HepG2 (cell line): Measurements from ENCODE around the gene RBM44. TPM values are rescaled to one million over a fixed set of nuclear protein-coding genes. Genes with fewer than 3 reads are reported as not detected.

ENCODE experiments used
- ATAC-seq: fragments of 200-7000 bp; cut with Tn5 transposase; 3 replicates; pipeline ENCODE4 v1.9.1; 2020; ENCODE audit warnings: mild to moderate bottlenecking, moderate library complexity
- BruUV-seq: library from RNA; stranded (reverse); fragments of 400-500 nt; replicated peaks from 2 replicates; lab custom pipeline; 2021; lab: Mats Ljungman, UMichigan
- CTCF ChIA-PET: fragments of 300-600 bp; formaldehyde crosslinking; extraction: SDS; loops from one replicate; lab custom pipeline; 2021; ENCODE audit warnings: low total read pairs, inconsistent platforms, low intra/inter-chr PET ratio; lab: Yijun Ruan, JAX
- POLR2A ChIA-PET: fragments of 350-600 bp; sonication (Branson Sonifier 250); formaldehyde crosslinking; loops from one replicate; lab custom pipeline; 2020; ENCODE audit warnings: antibody characterized with exemption, inconsistent platforms; lab: Yijun Ruan, JAX
- DNase-seq: peaks from one replicate; pipeline ENCODE4 v3.0.0-alpha.2; 2015; ENCODE audit warnings: low spot score
- FAIRE-seq: peaks from 3 replicates; lab custom pipeline; 2011; peaks lifted over from hg19 to GRCh38; lab: Jason Lieb, UNC
- H2AFZ ChIP-seq: one replicate; pipeline ENCODE4 v1.6.1; 2011; ENCODE audit warnings: low read length, inconsistent platforms
- H3K27ac ChIP-seq: fragments of 300-600 bp; 3 replicates; pipeline ENCODE4 v1.8.0; 2011; ENCODE audit warnings: mixed run types, mild to moderate bottlenecking, mixed read lengths, low read length, inconsistent platforms; ENCODE audit not compliant: insufficient read depth; ENCODE audit errors: extremely low read length
- H3K27me3 ChIP-seq, 2 experiments: fragments of 200-600 bp in 1 of 2; 2 replicates in 1 of 2; 3 replicates in 1 of 2; pipeline versions ENCODE4 v1.6.0 to v1.8.0; 2011; ENCODE audit warnings: low read length in 2 of 2, mild to moderate bottlenecking in 2 of 2, moderate library complexity in 2 of 2, inconsistent platforms in 1 of 2; ENCODE audit not compliant: insufficient read depth in 2 of 2, control insufficient read depth in 1 of 2
- H3K36me3 ChIP-seq, 2 experiments: fragments of 200-600 bp in 1 of 2; replicated peaks in 1 of 2; 2 replicates in 1 of 2; 3 replicates in 1 of 2; pipeline versions ENCODE4 v1.5.1 to v1.8.0; 2011; ENCODE audit warnings: low read length in 2 of 2, inconsistent platforms in 1 of 2; ENCODE audit not compliant: insufficient read depth in 2 of 2, control insufficient read depth in 1 of 2
- H3K4me1 ChIP-seq: 2 replicates; pipeline ENCODE4 v1.5.1; 2012; ENCODE audit warnings: low read length, inconsistent platforms; ENCODE audit not compliant: insufficient read depth
- H3K4me2 ChIP-seq: 2 replicates; pipeline ENCODE4 v1.6.0; 2011; ENCODE audit warnings: low read depth, low read length, inconsistent platforms
- H3K4me3 ChIP-seq, 3 experiments: fragments of 200-600 bp in 1 of 3; sonication (generic), shearing (Covaris generic) in 1 of 3; replicated peaks in 1 of 3; 2 replicates each; pipeline ENCODE4 v1.5.1; 2011 to 2016; ENCODE audit warnings: low read length in 3 of 3, inconsistent platforms in 2 of 3, low read depth in 2 of 3, mild to moderate bottlenecking in 2 of 3, control low read depth in 1 of 3, mixed read lengths in 1 of 3; ENCODE audit not compliant: insufficient read depth in 1 of 3
- H3K79me2 ChIP-seq: one replicate; pipeline ENCODE4 v1.6.1; 2011; ENCODE audit warnings: low read length, inconsistent platforms; ENCODE audit not compliant: insufficient read depth
- H3K9ac ChIP-seq: 2 replicates; pipeline ENCODE4 v1.6.0; 2011; ENCODE audit warnings: mild to moderate bottlenecking, low read depth, low read length, inconsistent platforms; ENCODE audit not compliant: insufficient read depth
- H3K9me3 ChIP-seq: 2 replicates; pipeline ENCODE4 v1.5.1; 2012; ENCODE audit warnings: mild to moderate bottlenecking, low read length
- H4K20me1 ChIP-seq: 2 replicates; pipeline ENCODE4 v1.6.0; 2011; ENCODE audit warnings: inconsistent platforms, mild to moderate bottlenecking, low read length, moderate library complexity; ENCODE audit not compliant: insufficient read depth
- AGO1 ChIP-seq: fragments of 200-400 bp; formaldehyde crosslinking; IDR thresholded peaks from 2 replicates; pipeline ENCODE4 v1.6.1; 2017; ENCODE audit warnings: mild to moderate bottlenecking, low read depth, low read length, moderate library complexity; ENCODE audit not compliant: poor library complexity, severe bottlenecking
- CREB3 ChIP-seq: sonication (generic); formaldehyde crosslinking; IDR thresholded peaks from 2 replicates; pipeline ENCODE4 v1.5.0; 2020; ENCODE audit warnings: missing genetic modification reagents
- FOXP4 ChIP-seq: sonication (generic); formaldehyde crosslinking; IDR thresholded peaks from 2 replicates; pipeline ENCODE4 v1.4.0; 2020; ENCODE audit warnings: missing genetic modification reagents
- MAFF ChIP-seq: IDR thresholded peaks from 2 replicates; pipeline ENCODE4 v1.6.1; 2011; ENCODE audit warnings: low read depth, low read length, improper control_type of control experiment
- NR2F6 ChIP-seq, 2 experiments: IDR thresholded peaks; 2 replicates each; pipeline ENCODE4 v1.6.1; 2016; ENCODE audit warnings: antibody characterized with exemption in 1 of 2, mild to moderate bottlenecking in 1 of 2
- ZNF142 ChIP-seq: sonication (generic); formaldehyde crosslinking; IDR thresholded peaks from 2 replicates; pipeline ENCODE4 v1.4.0; 2020; ENCODE audit warnings: missing genetic modification reagents
- ZNF331 ChIP-seq: sonication (generic); formaldehyde crosslinking; IDR thresholded peaks from 2 replicates; pipeline ENCODE4 v1.4.0; 2020; ENCODE audit warnings: missing genetic modification reagents
- ZNF780A ChIP-seq: sonication (generic); formaldehyde crosslinking; IDR thresholded peaks from 2 replicates; pipeline ENCODE4 v1.8.0; 2022; ENCODE audit warnings: mild to moderate bottlenecking, missing genetic modification reagents, moderate library complexity
- ZNF878 ChIP-seq: sonication (generic); formaldehyde crosslinking; IDR thresholded peaks from 2 replicates; pipeline ENCODE4 v1.8.1; 2023; ENCODE audit warnings: mild to moderate bottlenecking, missing genetic modification reagents, moderate library complexity
- WGBS: methylation state at CpG from one replicate; pipeline ENCODE4 v1.1.6; 2017; ENCODE audit warnings: low lambda C conversion rate; 5-methylcytosine and 5-hydroxymethylcytosine counted together
- in situ Hi-C: cut with HindIII; loops from 2 replicates; pipeline ENCODE4 v1.10.0; 2017; ENCODE audit warnings: low pct_unique_long_range_greater_than_20kb; ENCODE audit not compliant: extremely low pct_ligation_motif_present
- intact Hi-C: fragments of 100-400 bp; cut with micrococcal nuclease; formaldehyde crosslinking; loops from one replicate; pipeline ENCODE4 v1.10.0; 2022; ENCODE audit not compliant: unreplicated experiment
- polyA plus RNA-seq, 8 experiments: library from polyadenylated mRNA; depleted of rRNA in 3 of 8; stranded (reverse) in 7 of 8; unstranded in 1 of 8; fragments of >200 nt; fragmentation: Illumina TruSeq in 4 of 8; extraction: Trizol in 4 of 8; gene quantifications; 2 replicates each; pipeline versions ENCODE4 v1.2.1 to v1.2.3, GENCODE V29; 2011 to 2016; ENCODE audit warnings: low read depth in 4 of 8, missing spikeins in 1 of 8, mixed read lengths in 1 of 8; ENCODE audit not compliant: insufficient read depth in 1 of 8
- total RNA-seq, 5 experiments: library from RNA; depleted of rRNA; stranded (reverse); fragments of >200 nt; fragmentation: Illumina TruSeq; extraction: Trizol; gene quantifications; 2 replicates each; pipeline ENCODE4 v1.2.3, GENCODE V29; 2016; ENCODE audit warnings: low read depth in 1 of 5

Gene RBM44
- total and polyA plus RNA-seq, 2 of the 13 experiments (the other 11 are each of a cell fraction or from before 2014, with no cell fraction given), result 0.13 to 0.50 TPM

- Histone ChIP-seq H2AFZ (no peak overlapping the region), H3K27me3 (no peaks in the 10 kb centered on the region), H3K4me2 (no peak overlapping the region), H3K4me1 (no peaks in the 10 kb centered on the region), H3K9me3 (no peaks in the 10 kb centered on the region), H4K20me1 (no peaks in the 10 kb centered on the region), H3K36me3 (peaks cover 33 to 65% of the 10 kb centered on the region in 2 experiments), H3K79me2 (no peaks in the 10 kb centered on the region), H3K27ac (no peak overlapping the region), H3K4me3 (no peak overlapping the region), H3K9ac (no peak overlapping the region)
- TF ChIP-seq MAFF, result no peak
- no peak for TF ChIP-seq ZNF780A
- TF ChIP-seq CREB3, result no peak
- TF ChIP-seq ZNF142 (CRISPR knock-in tag), result no peak
- TF ChIP-seq FOXP4 (CRISPR knock-in tag), result no peak
- no peak for TF ChIP-seq ZNF331 (CRISPR knock-in tag)
- no peak for TF ChIP-seq AGO1
- TF ChIP-seq NR2F6 (IDR thresholded peaks at IDR 0.05), result no peak
- TF ChIP-seq NR2F6 (CRISPR knock-in tag; IDR thresholded peaks at IDR 0.05), result no peak
- TF ChIP-seq ZNF878 (CRISPR knock-in tag), result no peak
- intact Hi-C loops, result no loop called here
- BruUV-seq, result no TSS peak
- FAIRE-seq, result no peak
- in situ Hi-C loops, result no loop called here
- DNase-seq, result no peak
- CTCF ChIA-PET, result no interaction called here
- 97% methylated on average over 5 of the region's 5 CpGs for WGBS
- ATAC-seq, result no peak
- POLR2A ChIA-PET, result no interaction called here
Measured at GRCh38 chr2:237752761-237753165, 45.8 kb upstream of the RBM44 start.
